Measurements from ENCODE around the gene AEBP2.

Gene AEBP2

GRCh38 chr12:19485240-19485639 lies 45.9 kb downstream of the AEBP2 start:
- H3K4me3 ChIP-seq (ENCODE audit: low read length), result no peak overlapping the region
- no peaks in the 10 kb centered on the region for H3K36me3 ChIP-seq (ENCODE audit: control insufficient read depth, insufficient read depth, low read length)
- H3K4ac ChIP-seq (ENCODE audit: low read depth, low read length), result no peak overlapping the region
- H3K23ac ChIP-seq (ENCODE audit: low read length), result no peak overlapping the region
- H3K4me2 ChIP-seq (ENCODE audit: low read length), result no peak overlapping the region
- WGBS (ENCODE audit: extremely low coverage, insufficient coverage, low lambda C conversion rate), result no CpG with 5 or more reads among the region's 6 CpGs
- H3K56ac ChIP-seq (ENCODE audit: low read length), result no peak overlapping the region
- H4K5ac ChIP-seq (ENCODE audit: low read length), result no peak overlapping the region
- H4K8ac ChIP-seq (ENCODE audit: low read depth, low read length), result no peak overlapping the region
- H3K4me1 ChIP-seq (ENCODE audit: control insufficient read depth, low read depth, low read length), result peaks cover 13% of the 10 kb centered on the region
- no peak overlapping the region for H2BK15ac ChIP-seq (replicated peaks; ENCODE audit: low read depth)
- no peak overlapping the region for H3K18ac ChIP-seq (ENCODE audit: low read length)
- H3K27ac ChIP-seq (ENCODE audit: low read depth, low read length), result no peak overlapping the region
- peaks cover 48% of the 10 kb centered on the region for H3K79me2 ChIP-seq (ENCODE audit: control insufficient read depth, insufficient read depth, low read length)
- H2AK5ac ChIP-seq (ENCODE audit: low read length), result no peak overlapping the region
- H2BK5ac ChIP-seq (ENCODE audit: low read length), result no peak overlapping the region
- no peak for DNase-seq
- peaks cover 15% of the 10 kb centered on the region for H3K79me1 ChIP-seq (ENCODE audit: low read length)
- H3K9ac ChIP-seq (ENCODE audit: low read length), result no peak overlapping the region
- H3K27me3 ChIP-seq (ENCODE audit: insufficient read depth, low read length, poor library complexity), result no peaks in the 10 kb centered on the region
- no peak overlapping the region for H2BK120ac ChIP-seq (ENCODE audit: low read depth, low read length)

GRCh38 chr12:19489168-19489567 lies 49.9 kb downstream of the AEBP2 start:
- Histone ChIP-seq H2AK5ac (ENCODE audit: low read length) (no peak overlapping the region), H2BK15ac (replicated peaks; ENCODE audit: low read depth) (no peak overlapping the region), H3K4me3 (ENCODE audit: low read length) (no peak overlapping the region), H3K36me3 (ENCODE audit: control insufficient read depth, insufficient read depth, low read length) (no peaks in the 10 kb centered on the region), H4K5ac (ENCODE audit: low read length) (no peak overlapping the region), H3K79me1 (ENCODE audit: low read length) (peaks cover 11% of the 10 kb centered on the region), H3K18ac (ENCODE audit: low read length) (no peak overlapping the region), H3K4ac (ENCODE audit: low read depth, low read length) (no peak overlapping the region), H3K4me2 (ENCODE audit: low read length) (no peak overlapping the region), H2BK120ac (ENCODE audit: low read depth, low read length) (no peak overlapping the region), H3K56ac (ENCODE audit: low read length) (no peak overlapping the region), H3K9ac (ENCODE audit: low read length) (no peak overlapping the region), H3K4me1 (ENCODE audit: control insufficient read depth, low read depth, low read length) (no peaks in the 10 kb centered on the region), H4K8ac (ENCODE audit: low read depth, low read length) (no peak overlapping the region), H3K23ac (ENCODE audit: low read length) (no peak overlapping the region), H3K79me2 (ENCODE audit: control insufficient read depth, insufficient read depth, low read length) (peaks cover 28% of the 10 kb centered on the region), H2BK5ac (ENCODE audit: low read length) (no peak overlapping the region), H3K27ac (ENCODE audit: low read depth, low read length) (no peak overlapping the region), H3K27me3 (ENCODE audit: insufficient read depth, low read length, poor library complexity) (no peaks in the 10 kb centered on the region)
- no peak for DNase-seq
- WGBS (ENCODE audit: extremely low coverage, insufficient coverage, low lambda C conversion rate), result no CpG with 5 or more reads among the region's 4 CpGs

GRCh38 chr12:19490908-19491307 lies 51.6 kb downstream of the AEBP2 start:
- H2AK5ac ChIP-seq (ENCODE audit: low read length), result no peak overlapping the region
- H3K4ac ChIP-seq (ENCODE audit: low read depth, low read length), result no peak overlapping the region
- no peak overlapping the region for H4K8ac ChIP-seq (ENCODE audit: low read depth, low read length)
- no peak overlapping the region for H2BK120ac ChIP-seq (ENCODE audit: low read depth, low read length)
- no peak overlapping the region for H2BK5ac ChIP-seq (ENCODE audit: low read length)
- H3K23ac ChIP-seq (ENCODE audit: low read length), result no peak overlapping the region
- H2BK15ac ChIP-seq (replicated peaks; ENCODE audit: low read depth), result no peak overlapping the region
- H4K5ac ChIP-seq (ENCODE audit: low read length), result no peak overlapping the region
- H3K4me2 ChIP-seq (ENCODE audit: low read length), result no peak overlapping the region
- H3K79me1 ChIP-seq (ENCODE audit: low read length), result peaks cover 11% of the 10 kb centered on the region
- H3K56ac ChIP-seq (ENCODE audit: low read length), result no peak overlapping the region
- no peak overlapping the region for H3K9ac ChIP-seq (ENCODE audit: low read length)
- no peaks in the 10 kb centered on the region for H3K27me3 ChIP-seq (ENCODE audit: insufficient read depth, low read length, poor library complexity)
- no peak overlapping the region for H3K18ac ChIP-seq (ENCODE audit: low read length)
- WGBS (ENCODE audit: extremely low coverage, insufficient coverage, low lambda C conversion rate), result no CpG with 5 or more reads among the region's 3 CpGs
- peaks cover 23% of the 10 kb centered on the region for H3K79me2 ChIP-seq (ENCODE audit: control insufficient read depth, insufficient read depth, low read length)
- H3K36me3 ChIP-seq (ENCODE audit: control insufficient read depth, insufficient read depth, low read length), result no peaks in the 10 kb centered on the region
- H3K27ac ChIP-seq (ENCODE audit: low read depth, low read length), result no peak overlapping the region
- no peaks in the 10 kb centered on the region for H3K4me1 ChIP-seq (ENCODE audit: control insufficient read depth, low read depth, low read length)
- no peak overlapping the region for H3K4me3 ChIP-seq (ENCODE audit: low read length)
- DNase-seq, result no peak

- H3K4ac ChIP-seq (ENCODE audit: low read depth, low read length), result no peak overlapping the region
- no peaks in the 10 kb centered on the region for H3K27me3 ChIP-seq (ENCODE audit: insufficient read depth, low read length, poor library complexity)
- H3K56ac ChIP-seq (ENCODE audit: low read length), result no peak overlapping the region
- H3K4me3 ChIP-seq (ENCODE audit: low read length), result no peak overlapping the region
- H3K9ac ChIP-seq (ENCODE audit: low read length), result no peak overlapping the region
- H2AK5ac ChIP-seq (ENCODE audit: low read length), result no peak overlapping the region
- H4K8ac ChIP-seq (ENCODE audit: low read depth, low read length), result no peak overlapping the region
- H3K4me2 ChIP-seq (ENCODE audit: low read length), result no peak overlapping the region
- no peak overlapping the region for H2BK15ac ChIP-seq (replicated peaks; ENCODE audit: low read depth)
- H3K23ac ChIP-seq (ENCODE audit: low read length), result no peak overlapping the region
- peaks cover 6% of the 10 kb centered on the region for H3K79me1 ChIP-seq (ENCODE audit: low read length)
- H2BK120ac ChIP-seq (ENCODE audit: low read depth, low read length), result no peak overlapping the region
- no peak overlapping the region for H3K27ac ChIP-seq (ENCODE audit: low read depth, low read length)
- no peaks in the 10 kb centered on the region for H3K4me1 ChIP-seq (ENCODE audit: control insufficient read depth, low read depth, low read length)
- H3K18ac ChIP-seq (ENCODE audit: low read length), result no peak overlapping the region
- H4K5ac ChIP-seq (ENCODE audit: low read length), result no peak overlapping the region
- peaks cover 16% of the 10 kb centered on the region for H3K79me2 ChIP-seq (ENCODE audit: control insufficient read depth, insufficient read depth, low read length)
- no peak for DNase-seq
- WGBS (ENCODE audit: extremely low coverage, insufficient coverage, low lambda C conversion rate), result no CpG with 5 or more reads among the region's 3 CpGs
- no peak overlapping the region for H2BK5ac ChIP-seq (ENCODE audit: low read length)
- H3K36me3 ChIP-seq (ENCODE audit: control insufficient read depth, insufficient read depth, low read length), result no peaks in the 10 kb centered on the region
Measured at GRCh38 chr12:19491863-19492262, 52.6 kb downstream of the AEBP2 start.

- H3K23ac ChIP-seq (ENCODE audit: low read length), result no peak overlapping the region
- H3K18ac ChIP-seq (ENCODE audit: low read length), result no peak overlapping the region
- no peaks in the 10 kb centered on the region for H3K27me3 ChIP-seq (ENCODE audit: insufficient read depth, low read length, poor library complexity)
- H2AK5ac ChIP-seq (ENCODE audit: low read length), result no peak overlapping the region
- no CpG with 5 or more reads among the region's 5 CpGs for WGBS (ENCODE audit: extremely low coverage, insufficient coverage, low lambda C conversion rate)
- H3K56ac ChIP-seq (ENCODE audit: low read length), result no peak overlapping the region
- H3K36me3 ChIP-seq (ENCODE audit: control insufficient read depth, insufficient read depth, low read length), result no peaks in the 10 kb centered on the region
- H2BK15ac ChIP-seq (replicated peaks; ENCODE audit: low read depth), result no peak overlapping the region
- H3K4ac ChIP-seq (ENCODE audit: low read depth, low read length), result no peak overlapping the region
- no peaks in the 10 kb centered on the region for H3K4me1 ChIP-seq (ENCODE audit: control insufficient read depth, low read depth, low read length)
- H3K79me2 ChIP-seq (ENCODE audit: control insufficient read depth, insufficient read depth, low read length), result peaks cover 10% of the 10 kb centered on the region
- no peak overlapping the region for H2BK5ac ChIP-seq (ENCODE audit: low read length)
- no peak overlapping the region for H2BK120ac ChIP-seq (ENCODE audit: low read depth, low read length)
- H3K4me3 ChIP-seq (ENCODE audit: low read length), result no peak overlapping the region
- H4K8ac ChIP-seq (ENCODE audit: low read depth, low read length), result no peak overlapping the region
- peak; percentile 21 for DNase-seq
- H3K79me1 ChIP-seq (ENCODE audit: low read length), result peaks cover 5% of the 10 kb centered on the region
- no peak overlapping the region for H4K5ac ChIP-seq (ENCODE audit: low read length)
- H3K27ac ChIP-seq (ENCODE audit: low read depth, low read length), result peak overlapping the region; percentile 36
- no peak overlapping the region for H3K9ac ChIP-seq (ENCODE audit: low read length)
- no peak overlapping the region for H3K4me2 ChIP-seq (ENCODE audit: low read length)
Measured at GRCh38 chr12:19496219-19496878, 57.1 kb downstream of the AEBP2 start.

GRCh38 chr12:19498099-19498498 lies 58.8 kb downstream of the AEBP2 start:
- Histone ChIP-seq H4K8ac (ENCODE audit: low read depth, low read length) (no peak overlapping the region), H3K27ac (ENCODE audit: low read depth, low read length) (no peak overlapping the region), H3K4me1 (ENCODE audit: control insufficient read depth, low read depth, low read length) (no peaks in the 10 kb centered on the region), H3K4ac (ENCODE audit: low read depth, low read length) (no peak overlapping the region), H3K18ac (ENCODE audit: low read length) (no peak overlapping the region), H2AK5ac (ENCODE audit: low read length) (no peak overlapping the region), H3K23ac (ENCODE audit: low read length) (no peak overlapping the region), H3K56ac (ENCODE audit: low read length) (no peak overlapping the region), H2BK120ac (ENCODE audit: low read depth, low read length) (no peak overlapping the region), H3K9ac (ENCODE audit: low read length) (no peak overlapping the region), H3K79me2 (ENCODE audit: control insufficient read depth, insufficient read depth, low read length) (peaks cover 5% of the 10 kb centered on the region), H3K79me1 (ENCODE audit: low read length) (peaks cover 1% of the 10 kb centered on the region), H3K4me2 (ENCODE audit: low read length) (no peak overlapping the region), H3K27me3 (ENCODE audit: insufficient read depth, low read length, poor library complexity) (no peaks in the 10 kb centered on the region), H2BK5ac (ENCODE audit: low read length) (no peak overlapping the region), H4K5ac (ENCODE audit: low read length) (no peak overlapping the region), H2BK15ac (replicated peaks; ENCODE audit: low read depth) (no peak overlapping the region), H3K4me3 (ENCODE audit: low read length) (no peak overlapping the region), H3K36me3 (ENCODE audit: control insufficient read depth, insufficient read depth, low read length) (no peaks in the 10 kb centered on the region)
- no CpG with 5 or more reads among the region's 2 CpGs for WGBS (ENCODE audit: extremely low coverage, insufficient coverage, low lambda C conversion rate)
- no peak for DNase-seq
